Left ventricle myocardium inferior (tissue), 1 donor: ENCODE measurements around the gene DENND1A. TPM values are rescaled to one million over a fixed set of nuclear protein-coding genes. Genes with fewer than 3 reads are reported as not detected.

Experiments
- DNase-seq: peaks from one replicate; pipeline ENCODE4 v3.0.0-alpha.2; 2020
- H3K27ac ChIP-seq: fragments of 200-600 bp; replicated peaks from 2 replicates; pipeline ENCODE4 v1.8.0; 2021
- H3K27me3 ChIP-seq: fragments of 200-600 bp; 2 replicates; pipeline ENCODE4 v1.8.0; 2021; ENCODE audit warnings: low read depth
- H3K36me3 ChIP-seq: fragments of 200-600 bp; 2 replicates; pipeline ENCODE4 v1.8.0; 2021
- H3K4me1 ChIP-seq: fragments of 200-600 bp; 2 replicates; pipeline ENCODE4 v1.8.0; 2021
- H3K4me3 ChIP-seq: fragments of 200-600 bp; 2 replicates; pipeline ENCODE4 v1.8.0; 2021; ENCODE audit warnings: mild to moderate bottlenecking, moderate library complexity
- H3K9me3 ChIP-seq: fragments of 200-600 bp; replicated peaks from 2 replicates; pipeline ENCODE4 v1.8.0; 2021
- intact Hi-C: fragments of 100-400 bp; cut with micrococcal nuclease; formaldehyde crosslinking; loops from one replicate; pipeline ENCODE4 v1.11.0; 2022
- total RNA-seq: library from RNA; stranded (reverse); fragmentation: NEBNext Ultra II Directional; extraction: Animal tissue kit (Norgen Biotek cat#: 25700); gene quantifications from one replicate; pipeline ENCODE4 v1.2.1, GENCODE V29; 2021
- TF ChIP-seq, protein P1 (sequence below): fragments of 200-600 bp; IDR thresholded peaks from 2 replicates; pipeline ENCODE4 v1.8.0; 2021; ENCODE audit warnings: antibody characterized with exemption, mild to moderate bottlenecking, borderline replicate concordance
- donor health status: DM: no; HTN: yes; CAD: no; lungs with severe emphysema.

The DENND1A gene
- total RNA-seq, 1 donor from 2014 or later, result 12.2 TPM

DNA sequence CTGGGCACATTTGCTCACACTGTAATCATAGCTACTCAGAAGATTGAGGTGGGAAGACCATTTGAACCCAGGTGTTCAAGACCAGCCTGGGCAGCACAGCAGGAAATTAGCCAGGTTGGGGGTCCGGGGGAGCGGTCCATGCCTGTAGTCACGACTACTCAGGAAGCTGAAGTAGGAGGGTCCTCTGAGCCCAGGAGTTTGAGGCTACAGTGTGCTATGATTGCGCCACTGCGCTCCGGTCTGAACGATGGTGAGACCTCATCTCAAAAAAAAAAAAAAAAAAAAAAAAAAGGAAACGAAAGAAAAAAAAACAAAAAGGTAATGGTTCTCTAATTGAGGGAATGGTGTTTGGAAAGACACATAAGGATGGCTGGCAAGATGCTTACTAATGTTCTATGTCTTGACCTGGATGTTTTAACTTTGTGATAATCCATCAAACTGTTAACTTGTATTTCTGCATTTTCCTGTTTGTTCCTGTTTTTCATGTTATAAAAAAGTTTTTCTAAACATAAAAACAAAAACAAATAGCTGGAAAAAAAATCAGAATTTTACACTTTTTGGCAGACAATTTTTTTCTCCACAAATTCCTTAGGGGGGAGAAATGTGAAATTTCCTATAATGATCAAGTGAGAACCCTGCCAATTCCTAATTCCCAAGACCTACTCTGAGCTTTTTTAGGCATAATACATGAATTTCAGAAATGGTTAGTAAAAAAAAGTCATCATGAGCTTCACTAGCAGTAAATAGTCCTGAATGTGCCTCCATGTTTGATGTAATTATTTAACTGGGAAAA lies 96.9 kb downstream of the DENND1A start:
- Histone ChIP-seq H3K9me3 (peaks cover 28% of the 10 kb centered on the region), H3K4me3 (no peak overlapping the region), H3K4me1 (peaks cover 17% of the 10 kb centered on the region), H3K27ac (no peak overlapping the region), H3K36me3 (peaks cover 17% of the 10 kb centered on the region), H3K27me3 (no peaks in the 10 kb centered on the region)
- TF ChIP-seq, protein P1, sequence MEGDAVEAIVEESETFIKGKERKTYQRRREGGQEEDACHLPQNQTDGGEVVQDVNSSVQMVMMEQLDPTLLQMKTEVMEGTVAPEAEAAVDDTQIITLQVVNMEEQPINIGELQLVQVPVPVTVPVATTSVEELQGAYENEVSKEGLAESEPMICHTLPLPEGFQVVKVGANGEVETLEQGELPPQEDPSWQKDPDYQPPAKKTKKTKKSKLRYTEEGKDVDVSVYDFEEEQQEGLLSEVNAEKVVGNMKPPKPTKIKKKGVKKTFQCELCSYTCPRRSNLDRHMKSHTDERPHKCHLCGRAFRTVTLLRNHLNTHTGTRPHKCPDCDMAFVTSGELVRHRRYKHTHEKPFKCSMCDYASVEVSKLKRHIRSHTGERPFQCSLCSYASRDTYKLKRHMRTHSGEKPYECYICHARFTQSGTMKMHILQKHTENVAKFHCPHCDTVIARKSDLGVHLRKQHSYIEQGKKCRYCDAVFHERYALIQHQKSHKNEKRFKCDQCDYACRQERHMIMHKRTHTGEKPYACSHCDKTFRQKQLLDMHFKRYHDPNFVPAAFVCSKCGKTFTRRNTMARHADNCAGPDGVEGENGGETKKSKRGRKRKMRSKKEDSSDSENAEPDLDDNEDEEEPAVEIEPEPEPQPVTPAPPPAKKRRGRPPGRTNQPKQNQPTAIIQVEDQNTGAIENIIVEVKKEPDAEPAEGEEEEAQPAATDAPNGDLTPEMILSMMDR, result no peak
- intact Hi-C loops, result no loop called here
- DNase-seq, result no peak

DNA sequence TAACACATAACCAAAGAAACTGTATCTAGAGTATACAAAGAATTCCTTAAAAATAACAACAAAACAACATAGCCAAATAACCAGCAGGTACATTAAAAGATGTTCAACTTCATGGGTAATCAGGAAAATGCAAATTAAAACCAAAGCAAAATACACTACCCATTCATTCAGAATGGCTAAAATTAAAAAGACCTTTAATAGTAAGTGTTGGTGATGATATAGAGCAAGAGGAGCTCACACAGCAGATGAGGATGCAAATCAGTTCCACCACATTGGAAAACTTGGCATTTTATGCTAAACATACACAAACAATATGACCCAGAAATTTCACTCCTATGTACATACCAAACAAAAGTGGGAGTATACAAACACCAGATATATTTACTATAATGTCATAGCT lies 97.8 kb downstream of the DENND1A start:
- H3K4me3 ChIP-seq, result no peak overlapping the region
- no peak for DNase-seq
- TF ChIP-seq, protein P1, result no peak
- no peaks in the 10 kb centered on the region for H3K27me3 ChIP-seq
- H3K36me3 ChIP-seq, result peaks cover 20% of the 10 kb centered on the region
- intact Hi-C loops, result no loop called here
- peaks cover 36% of the 10 kb centered on the region for H3K9me3 ChIP-seq
- H3K4me1 ChIP-seq, result peaks cover 17% of the 10 kb centered on the region
- no peak overlapping the region for H3K27ac ChIP-seq

DNA sequence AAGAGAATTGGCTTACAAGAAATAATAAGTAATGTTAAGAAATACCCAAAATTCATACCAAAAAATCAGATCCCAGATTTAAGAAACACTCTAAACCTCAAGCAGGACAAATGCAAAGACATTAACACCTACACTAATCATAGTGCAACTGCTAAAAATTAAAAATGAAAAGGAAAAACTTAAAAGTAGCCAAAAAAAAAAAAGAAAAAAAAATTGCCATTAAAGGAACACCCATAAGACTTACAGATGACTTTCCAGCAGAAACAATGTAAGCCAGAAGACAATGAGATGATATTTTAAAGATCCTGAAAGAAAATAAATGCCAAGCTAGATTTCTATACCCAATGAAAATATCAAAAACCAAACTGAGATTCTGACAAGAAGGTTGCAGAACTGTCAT lies 101.5 kb downstream of the DENND1A start:
- Histone ChIP-seq H3K36me3 (peaks cover 20% of the 10 kb centered on the region), H3K27ac (no peak overlapping the region), H3K9me3 (peaks cover 36% of the 10 kb centered on the region), H3K4me1 (peaks cover 11% of the 10 kb centered on the region), H3K27me3 (no peaks in the 10 kb centered on the region), H3K4me3 (no peak overlapping the region)
- intact Hi-C loops, result no loop called here
- TF ChIP-seq, protein P1, result no peak
- DNase-seq, result no peak

DNA sequence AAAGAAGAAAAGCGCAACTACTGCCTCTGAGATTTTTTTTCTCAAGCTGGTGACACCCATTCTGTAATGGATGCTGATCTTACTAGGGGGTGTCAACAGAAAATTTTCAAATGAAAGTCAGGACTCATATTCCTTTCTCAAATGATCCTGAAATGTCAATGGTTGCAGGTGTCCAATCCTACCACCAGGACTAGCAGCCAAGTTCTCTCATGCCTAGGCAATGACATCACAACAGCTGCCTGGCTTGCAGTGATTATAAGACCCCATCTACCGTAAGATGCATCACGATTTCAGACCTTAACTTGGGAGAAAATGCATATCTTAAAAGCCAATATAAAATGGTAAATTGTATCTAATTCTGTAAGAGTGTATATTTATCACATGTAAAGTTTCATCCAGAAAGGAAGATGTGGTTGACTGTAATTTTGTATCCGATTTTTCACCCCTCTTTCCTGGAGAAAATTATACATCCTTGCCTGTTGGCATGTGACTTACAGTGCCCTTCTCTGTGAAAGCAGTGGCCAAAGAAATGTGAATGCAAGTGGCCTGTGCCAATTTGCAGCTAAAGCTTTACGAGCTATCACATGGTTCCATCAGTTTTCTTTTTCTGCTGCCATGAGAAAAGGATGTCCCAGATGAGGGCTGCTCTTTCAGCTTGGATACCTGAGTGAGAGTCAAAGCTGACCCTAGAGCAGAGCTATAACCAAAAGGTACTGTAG lies 104.4 kb downstream of the DENND1A start:
- no peaks in the 10 kb centered on the region for H3K27me3 ChIP-seq
- intact Hi-C loops, result no loop called here
- no peak overlapping the region for H3K27ac ChIP-seq
- H3K9me3 ChIP-seq, result peaks cover 27% of the 10 kb centered on the region
- H3K4me3 ChIP-seq, result no peak overlapping the region
- TF ChIP-seq, protein P1, result peak; percentile 29
- peaks cover 9% of the 10 kb centered on the region for H3K4me1 ChIP-seq
- DNase-seq, result no peak
- peaks cover 17% of the 10 kb centered on the region for H3K36me3 ChIP-seq

DNA sequence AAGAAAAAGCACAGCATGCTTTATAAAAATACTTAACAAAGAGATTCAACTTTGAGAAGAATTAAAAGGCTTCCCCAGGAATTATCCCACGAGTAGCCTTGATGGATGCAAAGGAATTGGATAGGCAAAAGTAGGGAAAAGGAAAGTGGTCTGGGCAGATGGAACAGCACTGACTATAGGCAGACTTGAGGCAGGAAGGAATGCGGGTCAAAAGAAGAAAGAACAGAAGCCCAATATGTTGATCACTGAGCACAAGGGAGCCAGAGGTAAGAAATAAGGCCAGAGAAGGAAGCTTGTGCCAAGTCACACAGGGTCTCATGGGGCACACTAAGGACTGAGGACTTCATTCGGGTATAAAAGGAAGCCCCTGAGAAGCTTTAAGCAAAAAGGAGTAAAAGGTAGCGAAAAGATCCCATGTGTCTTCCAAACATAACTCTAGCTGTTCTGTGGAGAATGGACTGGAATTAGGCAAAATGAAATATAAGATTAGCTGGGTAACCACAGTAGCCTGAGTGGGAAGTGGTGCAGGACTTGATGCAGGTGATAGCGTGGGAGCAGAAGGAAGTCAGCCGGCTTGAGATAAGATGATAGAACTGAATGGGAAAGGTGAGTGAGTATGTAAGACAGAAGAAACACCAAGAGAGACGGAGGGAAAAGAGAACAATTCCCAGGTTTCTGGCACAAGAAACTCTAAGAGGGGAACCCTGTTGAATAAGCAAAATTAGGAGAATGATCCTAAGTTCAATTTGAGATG lies 106.6 kb downstream of the DENND1A start:
- no peaks in the 10 kb centered on the region for H3K27me3 ChIP-seq
- no peak overlapping the region for H3K27ac ChIP-seq
- H3K9me3 ChIP-seq, result peaks cover 11% of the 10 kb centered on the region
- intact Hi-C loops, result no loop called here
- peaks cover 3% of the 10 kb centered on the region for H3K36me3 ChIP-seq
- peaks cover 9% of the 10 kb centered on the region for H3K4me1 ChIP-seq
- no peak for DNase-seq
- no peak overlapping the region for H3K4me3 ChIP-seq
- TF ChIP-seq, protein P1, result no peak
